Neural progenitor cell (in vitro differentiated cells): Measurements from ENCODE around the gene TBCK.

Source experiments
- CTCF ChIP-seq: fragments of 200-600 bp; sonication (generic); IDR thresholded peaks from 2 replicates; pipeline ENCODE4 v1.5.1; 2017; ENCODE audit warnings: antibody characterized with exemption, mild to moderate bottlenecking
- EZH2 ChIP-seq: fragments of 200-600 bp; sonication (generic); IDR thresholded peaks from 2 replicates; pipeline ENCODE4 v1.6.1; 2017; ENCODE audit warnings: antibody characterized with exemption, mild to moderate bottlenecking, moderate library complexity

DNA sequence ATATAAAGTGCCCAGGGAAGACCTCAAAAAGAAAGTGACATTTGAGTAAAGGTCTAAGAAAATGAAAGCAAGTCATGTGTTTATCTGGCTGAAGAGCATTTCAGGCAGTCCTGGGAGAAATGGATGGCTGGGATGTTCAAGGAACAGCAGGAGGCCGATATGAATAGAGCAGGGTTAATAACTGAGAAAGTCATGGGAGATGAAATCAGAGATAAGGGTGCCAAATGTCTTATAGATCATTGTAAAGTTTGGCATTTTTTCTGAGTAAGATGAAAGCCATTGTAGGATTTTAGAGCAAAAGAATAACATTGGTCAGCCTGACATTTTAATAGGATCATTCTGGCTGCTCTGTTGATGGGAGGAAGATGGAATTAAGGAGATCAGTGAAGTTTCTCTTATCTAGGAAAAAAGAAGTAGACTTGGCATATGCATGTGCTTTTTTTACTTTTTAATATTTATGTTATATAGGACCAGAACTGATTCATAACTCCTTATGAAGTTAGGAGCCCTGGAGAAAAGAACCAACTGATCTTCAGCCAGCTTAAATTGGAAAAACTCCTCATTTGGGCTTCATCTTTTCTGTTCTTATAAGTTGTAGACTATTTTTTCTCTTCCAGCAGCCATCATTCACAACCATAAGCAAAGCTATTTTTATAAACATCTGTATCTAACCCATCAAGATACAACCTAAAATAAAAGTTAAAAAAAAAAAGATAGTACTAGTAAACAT lies 18.9 kb upstream of the TBCK start:
- no peak for TF ChIP-seq CTCF
- TF ChIP-seq EZH2 = no peak
